Lung (tissue), 12 donors: ENCODE data around the gene LTBP3. TPM values are rescaled to one million over a fixed set of nuclear protein-coding genes. Genes with fewer than 3 reads are reported as not detected.

Experiments used
- ATAC-seq: fragments of 200-7000 bp; cut with Tn5 transposase; one replicate; pipeline ENCODE4 v1.9.1; 2020; ENCODE audit warnings: moderate number of reproducible peaks; ENCODE audit not compliant: insufficient read depth, low FRiP score
- DNase-seq, 3 donors: peaks; one replicate each; pipeline ENCODE4 v3.0.0-alpha.2; 2013 to 2017
- H3K27ac ChIP-seq, 2 donors: one replicate each; pipeline ENCODE4 v1.5.1; 2013; ENCODE audit warnings: mild to moderate bottlenecking in 2 of 2, moderate library complexity in 2 of 2, control low read depth in 1 of 2, inconsistent platforms in 1 of 2, low read depth in 1 of 2, low read length in 1 of 2
- H3K27me3 ChIP-seq, 3 donors: one replicate each; pipeline ENCODE4 v1.5.1; 2013; ENCODE audit warnings: low read length in 2 of 3; ENCODE audit not compliant: control insufficient read depth in 3 of 3, insufficient read depth in 3 of 3
- H3K36me3 ChIP-seq, 4 donors: one replicate each; pipeline ENCODE4 v1.5.1; 2013; ENCODE audit warnings: low read length in 4 of 4, mild to moderate bottlenecking in 1 of 4, moderate library complexity in 1 of 4; ENCODE audit not compliant: control insufficient read depth in 4 of 4, insufficient read depth in 4 of 4
- H3K4me1 ChIP-seq, 5 donors: one replicate each; pipeline ENCODE4 v1.5.1; 2013; ENCODE audit warnings: low read length in 5 of 5, mild to moderate bottlenecking in 2 of 5, moderate library complexity in 1 of 5; ENCODE audit not compliant: control insufficient read depth in 5 of 5, insufficient read depth in 5 of 5
- H3K4me3 ChIP-seq: one replicate; pipeline ENCODE4 v1.5.1; 2013; ENCODE audit warnings: mild to moderate bottlenecking, control low read depth, moderate library complexity
- H3K9ac ChIP-seq, 2 donors: one replicate each; pipeline ENCODE4 v1.5.1; 2013; ENCODE audit warnings: low read length in 2 of 2, control low read depth in 1 of 2; ENCODE audit not compliant: insufficient read depth in 1 of 2
- H3K9me3 ChIP-seq, 4 donors: one replicate each; pipeline ENCODE4 v1.5.1; 2013; ENCODE audit warnings: low read length in 3 of 4, mild to moderate bottlenecking in 1 of 4, moderate library complexity in 1 of 4; ENCODE audit not compliant: control insufficient read depth in 4 of 4, insufficient read depth in 3 of 4
- CTCF ChIP-seq: IDR thresholded peaks from 2 replicates; pipeline ENCODE4 v1.5.1; 2012; ENCODE audit warnings: mild to moderate bottlenecking; ENCODE audit errors: control extremely low read depth, extremely low read depth
- WGBS, 2 donors: extraction: QIAGEN DNeasy Blood & Tissue Kit; methylation state at CpG; one replicate each; pipeline ENCODE4 v1.1.7; 2013; 5-methylcytosine and 5-hydroxymethylcytosine counted together
- polyA plus RNA-seq, 2 donors: library from polyadenylated mRNA; stranded (reverse); fragments of 200-250 nt; gene quantifications; one replicate each; pipeline ENCODE4 v1.2.1, GENCODE V29; 2013
- total RNA-seq, 2 donors: library from RNA; depleted of rRNA in 1 of 2; stranded (reverse); fragments of >200 nt in 1 of 2; gene quantifications; one replicate each; pipeline ENCODE4 v1.2.1, GENCODE V29; 2014 to 2021
- donor health status: control.
- donor health status: control.
- donor health status: Bipolar disorder and iron deficiency.
- donor health status: healthy.
- donor health status: DM: yes; HTN: yes; CAD: no.

LTBP3 gene
- total and polyA plus RNA-seq, 4 donors = 39.1 to 111 (median 73.4) TPM

GRCh38 chr11:65596520-65596919 is 38.4 kb upstream of the LTBP3 start:
- Histone ChIP-seq H3K9me3 (peaks cover 0 to 2% (median 0%) of the 10 kb centered on the region in 4 donors), H3K9ac (no peak overlapping the region), H3K27ac (no peak overlapping the region), H3K36me3 (peaks cover 3 to 39% (median 11%) of the 10 kb centered on the region in 4 donors), H3K4me3 (no peak overlapping the region), H3K4me1 (peaks cover 0 to 8% (median 0%) of the 10 kb centered on the region in 5 donors), H3K27me3 (no peaks in the 10 kb centered on the region)
- no peak for TF ChIP-seq CTCF
- no peak for ATAC-seq
- DNase-seq = no peak
- WGBS, 2 donors = 77 to 82% methylated on average over 6 of the region's 6 CpGs

GRCh38 chr11:65595543-65596281 is 37.6 kb upstream of the LTBP3 start, which contains the start of gene KCNK7:
TSS of gene KCNK7 (minus strand) at chr11:65595800. CDS start at chr11:65595772, 28 bp downstream.
- peaks cover 0 to 8% (median 0%) of the 10 kb centered on the region in 5 donors for H3K4me1 ChIP-seq
- DNase-seq = no peak
- peaks cover 0 to 2% (median 0%) of the 10 kb centered on the region in 4 donors for H3K9me3 ChIP-seq
- H3K9ac ChIP-seq = no peak within 1 kb of the TSS
- peak within 1 kb of the TSS in 1 of 2 donors; percentile 41 for H3K27ac ChIP-seq
- H3K27me3 ChIP-seq = no peaks in the 10 kb centered on the region
- peaks cover 0 to 38% (median 10%) of the 10 kb centered on the region in 4 donors for H3K36me3 ChIP-seq
- no peak for ATAC-seq
- 67 to 82% methylated on average over 12 of the region's 12 CpGs for WGBS, 2 donors
- TF ChIP-seq CTCF = no peak
- H3K4me3 ChIP-seq = no peak within 1 kb of the TSS

- H3K9me3 ChIP-seq = peaks cover 0 to 2% (median 0%) of the 10 kb centered on the region in 4 donors
- 77 to 86% methylated on average over 3 of the region's 3 CpGs for WGBS, 2 donors
- DNase-seq (no peak), ATAC-seq (no peak)
- no peaks in the 10 kb centered on the region for H3K27me3 ChIP-seq
- peaks cover under 1 to 39% (median 11%) of the 10 kb centered on the region in 4 donors for H3K36me3 ChIP-seq
- no peak for TF ChIP-seq CTCF
- H3K4me1 ChIP-seq = peaks cover 0 to 10% (median 0%) of the 10 kb centered on the region in 5 donors
- H3K4me3 ChIP-seq = no peak overlapping the region
- no peak overlapping the region for H3K9ac ChIP-seq
- peak overlapping the region in 1 of 2 donors; percentile 41 for H3K27ac ChIP-seq
Observed at GRCh38 chr11:65595131-65595530, 37.0 kb upstream of the LTBP3 start.
